AG04449 (cell line): Measurements from ENCODE around the gene C19orf18.
A peak's percentile ranks its signal among the peaks of the same experiment; 100 is the strongest.

Source experiments
- CTCF ChIA-PET: fragments of 350-600 bp; formaldehyde crosslinking; extraction: SDS; loops from one replicate; lab custom pipeline; 2021; ENCODE audit warnings: antibody characterized with exemption; lab: Yijun Ruan, JAX
- POLR2A ChIA-PET: fragments of 400-600, 350-600 bp; formaldehyde crosslinking; extraction: SDS; loops from one replicate; lab custom pipeline; 2020; ENCODE audit warnings: antibody characterized with exemption, inconsistent platforms; lab: Yijun Ruan, JAX
- DNase-seq: peaks from one replicate; pipeline ENCODE4 v3.0.0-alpha.2; 2010; ENCODE audit warnings: low read depth, low spot score
- H3K4me3 ChIP-seq: 2 replicates; pipeline ENCODE4 v1.5.1; 2011; ENCODE audit warnings: low read depth, mild to moderate bottlenecking, control low read depth, low read length
- CTCF ChIP-seq: IDR thresholded peaks from one replicate; pipeline ENCODE4 v1.5.1; 2011; ENCODE audit warnings: mild to moderate bottlenecking, moderate library complexity, low read length, control low read depth, inconsistent platforms; ENCODE audit not compliant: insufficient read depth; ENCODE audit errors: missing control alignments

C19orf18 gene

GRCh38 chr19:57941593-57941992 is 32.7 kb downstream of the C19orf18 start:
- no peak for TF ChIP-seq CTCF
- ChIA-PET POLR2A (no interaction called here), CTCF (no interaction called here)
- no peak for DNase-seq
- H3K4me3 ChIP-seq = no peak overlapping the region

GRCh38 chr19:57935731-57936130 is 38.6 kb downstream of the C19orf18 start:
- no peak for TF ChIP-seq CTCF
- ChIA-PET CTCF (interaction anchor here (1.1 kb wide), 2 partner anchors 10 to 20 kb away, joined by 3 to 4 read pairs; partner anchors contain the start of gene ZNF417), POLR2A (interaction anchor here (0.5 to 0.6 kb wide), 2 partner anchors 67 to 530 kb away, joined by 3 read pairs; no protein-coding TSS in a partner anchor)
- H3K4me3 ChIP-seq = no peak overlapping the region
- no peak for DNase-seq

- TF ChIP-seq CTCF = no peak
- ChIA-PET CTCF (interaction anchor here (1.1 kb wide), 1 partner anchor 19 kb away, joined by 4 read pairs; the partner anchor contains the start of gene ZNF417), POLR2A (interaction anchor here (0.6 kb wide), 1 partner anchor 68 kb away, joined by 3 read pairs; no protein-coding TSS in a partner anchor)
- peak; percentile 26 for DNase-seq
- peak within 1 kb of the TSS; percentile 79 for H3K4me3 ChIP-seq
Measured at GRCh38 chr19:57934820-57935665, 39.3 kb downstream of the C19orf18 start, which contains the start of gene ZNF418. ZNF418 (minus strand) TSS chr19:57935402; CDS start chr19:57933822, 1,580 bp downstream.

- ChIA-PET CTCF (no interaction called here), POLR2A (no interaction called here)
- no peak for DNase-seq
- TF ChIP-seq CTCF = no peak
- H3K4me3 ChIP-seq = no peak overlapping the region
Measured at GRCh38 chr19:57927587-57927986, 46.7 kb downstream of the C19orf18 start.

GRCh38 chr19:57916168-57916995 is 58.0 kb downstream of the C19orf18 start, which contains the start of gene ZNF417:
ZNF417 (minus strand) TSS chr19:57916592; CDS start chr19:57916411, 181 bp downstream.
- peak within 1 kb of the TSS; percentile 82 for H3K4me3 ChIP-seq
- ChIA-PET CTCF (interaction anchor here (0.7 to 1.6 kb wide), 5 partner anchors 9 to 188 kb away, joined by 3 to 6 read pairs (median 4); partner anchors contain the start of gene ZNF418), POLR2A (interaction anchor here (1.6 kb wide), 1 partner anchor 97 kb away, joined by 5 read pairs; no protein-coding TSS in a partner anchor)
- peak; percentile 74 for DNase-seq
- peak; percentile 54 for TF ChIP-seq CTCF
